ENCODE data around the gene RAPGEF5.

The RAPGEF5 gene

DNA sequence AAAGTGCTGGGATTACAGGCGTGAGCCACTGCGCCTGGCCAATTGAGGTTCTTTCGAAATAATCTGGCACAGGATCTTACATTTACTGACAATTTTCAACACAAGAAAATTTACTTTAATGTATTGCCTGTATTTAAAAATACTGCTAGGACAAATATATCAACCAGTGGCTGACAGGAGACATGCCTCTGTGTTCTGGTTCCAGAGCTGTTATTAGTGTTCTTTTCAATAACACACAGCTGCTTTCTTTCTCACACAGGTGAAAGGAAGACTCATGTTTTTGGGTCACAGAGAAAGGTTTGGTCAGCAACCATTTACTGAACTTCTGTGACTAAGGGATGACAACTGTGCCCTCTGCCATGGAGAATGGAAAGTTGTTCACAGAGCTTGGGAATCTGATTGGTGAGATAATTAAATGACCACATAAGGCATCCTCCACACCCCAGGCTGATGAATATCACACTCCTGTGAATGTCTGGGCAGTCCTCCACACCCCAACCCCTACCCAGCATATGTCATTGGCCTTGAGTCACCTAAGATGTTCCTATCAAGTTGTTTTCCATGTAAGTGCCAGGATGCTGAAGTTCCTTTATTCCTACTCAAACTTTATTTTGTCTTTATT lies 180.1 kb downstream of the RAPGEF5 start:
- TF ChIP-seq, protein P1, sequence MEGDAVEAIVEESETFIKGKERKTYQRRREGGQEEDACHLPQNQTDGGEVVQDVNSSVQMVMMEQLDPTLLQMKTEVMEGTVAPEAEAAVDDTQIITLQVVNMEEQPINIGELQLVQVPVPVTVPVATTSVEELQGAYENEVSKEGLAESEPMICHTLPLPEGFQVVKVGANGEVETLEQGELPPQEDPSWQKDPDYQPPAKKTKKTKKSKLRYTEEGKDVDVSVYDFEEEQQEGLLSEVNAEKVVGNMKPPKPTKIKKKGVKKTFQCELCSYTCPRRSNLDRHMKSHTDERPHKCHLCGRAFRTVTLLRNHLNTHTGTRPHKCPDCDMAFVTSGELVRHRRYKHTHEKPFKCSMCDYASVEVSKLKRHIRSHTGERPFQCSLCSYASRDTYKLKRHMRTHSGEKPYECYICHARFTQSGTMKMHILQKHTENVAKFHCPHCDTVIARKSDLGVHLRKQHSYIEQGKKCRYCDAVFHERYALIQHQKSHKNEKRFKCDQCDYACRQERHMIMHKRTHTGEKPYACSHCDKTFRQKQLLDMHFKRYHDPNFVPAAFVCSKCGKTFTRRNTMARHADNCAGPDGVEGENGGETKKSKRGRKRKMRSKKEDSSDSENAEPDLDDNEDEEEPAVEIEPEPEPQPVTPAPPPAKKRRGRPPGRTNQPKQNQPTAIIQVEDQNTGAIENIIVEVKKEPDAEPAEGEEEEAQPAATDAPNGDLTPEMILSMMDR (IDR thresholded peaks at IDR 0.05; ENCODE audit: low read depth, low read length) = no peak
- DNase-seq (ENCODE audit: low read depth in 2 of 2) = no peak

DNA sequence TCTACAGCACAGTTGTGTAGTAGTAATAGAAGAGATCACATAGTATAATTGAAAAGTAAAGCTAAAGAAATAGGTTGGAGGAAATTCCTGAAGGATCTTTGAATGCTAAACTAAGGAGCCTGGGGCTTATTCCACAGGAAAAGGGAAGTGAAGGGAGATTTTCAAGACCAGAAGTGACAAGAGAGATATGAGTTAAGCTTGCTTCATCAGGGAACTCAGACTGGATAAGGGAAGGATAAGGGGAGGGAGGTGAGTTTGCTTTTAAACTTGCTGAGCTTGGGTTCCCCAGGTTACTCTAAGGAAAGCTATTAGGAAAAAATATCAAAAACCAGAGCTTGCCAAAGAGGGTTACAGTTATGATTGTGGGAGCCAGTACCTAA lies 182.4 kb downstream of the RAPGEF5 start:
- no peak overlapping the region for H3K4me3 ChIP-seq (replicated peaks in 1 of 2; ENCODE audit: low read depth in 2 of 2, low read length in 2 of 2)
- DNase-seq (ENCODE audit: low read depth in 2 of 2) = no peak
- TF ChIP-seq, protein P1 (IDR thresholded peaks at IDR 0.05; ENCODE audit: low read depth, low read length) = no peak

More for the DNA sequence above, 180.1 kb downstream of the RAPGEF5 start:
- no peak overlapping the region for H3K4me3 ChIP-seq (replicated peaks in 1 of 2; ENCODE audit: low read depth in 2 of 2, low read length in 2 of 2)

DNA sequence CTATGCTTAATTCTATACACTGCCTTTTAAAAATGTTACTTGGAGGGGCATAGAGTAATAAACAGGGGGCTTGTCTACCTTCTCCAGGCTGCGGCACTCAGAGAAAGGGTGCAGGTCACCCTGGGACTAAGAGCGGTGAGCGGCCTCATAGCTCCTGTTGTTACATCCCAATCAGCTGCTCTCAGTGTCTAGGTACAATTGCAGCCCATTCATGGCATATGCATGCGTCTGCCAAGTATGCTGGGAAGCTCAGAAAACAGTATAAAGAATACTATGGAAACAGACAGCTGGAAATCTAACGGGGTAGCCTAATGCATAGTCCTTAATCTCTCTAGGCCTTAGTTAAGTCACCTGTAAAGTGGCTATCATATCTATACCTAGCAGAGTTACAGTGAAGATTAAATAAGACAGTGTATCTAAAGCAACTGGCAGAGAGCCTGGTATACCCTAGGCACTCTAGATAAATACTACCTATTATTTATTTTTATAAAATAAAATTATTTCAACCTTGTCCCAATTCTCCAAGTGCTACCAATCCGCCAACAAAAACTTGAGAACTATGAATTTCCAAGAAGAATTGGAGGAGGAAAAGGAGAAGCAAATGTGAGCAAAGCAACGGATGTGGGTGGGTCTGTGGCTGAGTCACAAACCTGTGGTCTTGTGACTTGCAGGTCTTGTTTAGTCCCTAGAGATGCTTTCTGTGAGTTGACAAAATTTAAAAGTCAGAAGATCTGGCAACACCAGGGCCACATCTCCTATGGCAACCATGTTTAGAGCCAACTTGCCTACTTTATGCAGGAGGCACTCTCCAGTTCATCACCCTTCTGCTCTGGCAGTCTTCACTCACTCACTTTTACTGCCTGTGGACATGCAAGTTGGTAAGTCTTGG lies 183.0 kb downstream of the RAPGEF5 start:
- DNase-seq (ENCODE audit: low read depth in 2 of 2) = peak in 1 of 2 donors; percentile 9
- H3K4me3 ChIP-seq (replicated peaks in 1 of 2; ENCODE audit: low read depth in 2 of 2, low read length in 2 of 2) = no peak overlapping the region
- TF ChIP-seq, protein P1 (IDR thresholded peaks at IDR 0.05; ENCODE audit: low read depth, low read length) = no peak

DNA sequence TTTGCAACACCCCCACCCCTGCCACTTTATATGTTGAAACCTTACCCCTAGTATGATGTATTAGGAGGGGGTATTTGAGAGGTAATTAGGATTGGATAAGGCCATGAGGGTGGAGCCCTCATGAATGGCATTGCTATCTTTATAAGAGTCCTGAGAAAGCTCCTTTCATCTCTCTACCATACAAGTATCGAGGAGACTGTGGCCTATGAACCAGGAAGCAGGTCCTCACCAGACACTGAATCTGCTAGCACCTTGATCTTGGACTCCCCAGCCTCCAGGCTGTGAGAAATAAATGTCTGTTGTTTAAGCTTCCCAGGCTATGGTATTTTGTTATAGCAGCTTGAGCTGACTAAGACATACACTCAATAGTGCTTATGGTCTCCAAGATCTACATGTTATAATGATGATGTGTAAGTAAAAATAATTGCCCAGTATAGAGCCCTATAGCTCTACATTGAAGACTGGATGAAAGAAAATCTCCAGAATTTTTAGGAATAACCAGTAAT lies 188.8 kb downstream of the RAPGEF5 start:
- DNase-seq (ENCODE audit: low read depth in 2 of 2) = no peak
- no peak overlapping the region for H3K4me3 ChIP-seq (replicated peaks in 1 of 2; ENCODE audit: low read depth in 2 of 2, low read length in 2 of 2)
- TF ChIP-seq, protein P1 (IDR thresholded peaks at IDR 0.05; ENCODE audit: low read depth, low read length) = no peak

DNA sequence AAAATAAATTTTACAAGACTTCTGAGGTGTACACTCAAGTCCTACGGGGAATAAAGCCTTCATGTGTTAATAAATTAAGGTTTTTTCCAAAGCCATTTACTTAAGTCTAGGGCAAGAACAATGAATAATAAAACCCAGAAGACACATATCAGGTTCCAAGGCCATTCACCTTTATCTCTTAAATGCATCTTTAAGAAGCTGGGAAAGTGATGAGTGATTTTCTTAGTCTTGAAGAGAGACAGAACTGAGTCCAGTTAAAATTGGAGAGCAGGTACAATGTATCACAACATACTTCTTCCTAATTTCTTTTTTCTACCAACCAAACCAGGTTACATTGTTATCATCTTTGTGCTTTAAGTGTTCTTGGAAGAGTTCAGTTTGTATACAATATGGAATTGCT lies 189.5 kb downstream of the RAPGEF5 start:
- TF ChIP-seq, protein P1 (IDR thresholded peaks at IDR 0.05; ENCODE audit: low read depth, low read length) = no peak
- DNase-seq (ENCODE audit: low read depth in 2 of 2) = no peak
- H3K4me3 ChIP-seq (replicated peaks in 1 of 2; ENCODE audit: low read depth in 2 of 2, low read length in 2 of 2) = no peak overlapping the region

DNA sequence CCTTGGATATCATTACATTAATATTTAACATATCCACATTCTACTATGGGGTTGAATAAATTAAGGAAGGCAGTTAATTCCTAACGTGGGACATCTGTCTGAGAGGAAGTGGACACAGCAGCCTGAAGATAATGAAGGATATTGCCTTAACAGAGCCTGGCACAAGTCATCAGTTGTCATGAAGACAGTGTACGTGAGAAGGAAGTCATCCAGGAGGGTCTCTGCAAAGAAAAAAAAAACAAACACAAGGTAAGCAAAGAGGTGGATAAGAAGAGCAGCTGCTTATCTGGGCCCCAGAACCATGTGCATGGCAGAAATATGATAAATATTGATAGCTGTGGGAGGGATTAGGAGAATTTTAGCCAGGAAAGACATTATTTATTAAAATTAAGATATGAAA lies 190.0 kb downstream of the RAPGEF5 start:
- DNase-seq (ENCODE audit: low read depth in 2 of 2) = no peak
- TF ChIP-seq, protein P1 (IDR thresholded peaks at IDR 0.05; ENCODE audit: low read depth, low read length) = no peak
- H3K4me3 ChIP-seq (replicated peaks in 1 of 2; ENCODE audit: low read depth in 2 of 2, low read length in 2 of 2) = no peak overlapping the region
